Trophoblast cell (in vitro differentiated cells and primary cell): ENCODE measurements around the gene ALKBH6.
A peak's percentile ranks its signal among the peaks of the same experiment; 100 is the strongest.

ENCODE experiments used
- DNase-seq, 2 donors: peaks; one replicate each; pipeline ENCODE4 v3.0.0-alpha.2; 2016
- H2AFZ ChIP-seq: 2 replicates; pipeline ENCODE4 v1.6.1; 2013; ENCODE audit warnings: low read length, moderate library complexity, mild to moderate bottlenecking; ENCODE audit not compliant: insufficient read depth, poor library complexity
- H2AK5ac ChIP-seq: 2 replicates; pipeline ENCODE4 v1.6.1; 2013; ENCODE audit warnings: mild to moderate bottlenecking, low read length
- H2BK120ac ChIP-seq: 2 replicates; pipeline ENCODE4 v1.6.1; 2013; ENCODE audit warnings: low read length, mild to moderate bottlenecking, moderate library complexity; ENCODE audit not compliant: insufficient read depth, poor library complexity
- H2BK12ac ChIP-seq: 2 replicates; pipeline ENCODE4 v1.6.1; 2013; ENCODE audit warnings: mild to moderate bottlenecking, low read length, moderate library complexity
- H2BK5ac ChIP-seq: 2 replicates; pipeline ENCODE4 v1.6.1; 2013; ENCODE audit warnings: low read length, low read depth, moderate library complexity, mild to moderate bottlenecking; ENCODE audit not compliant: poor library complexity
- H3K14ac ChIP-seq: 2 replicates; pipeline ENCODE4 v1.6.1; 2013; ENCODE audit warnings: mild to moderate bottlenecking, low read length
- H3K18ac ChIP-seq: 2 replicates; pipeline ENCODE4 v1.6.1; 2013; ENCODE audit warnings: mild to moderate bottlenecking, low read length
- H3K23ac ChIP-seq: 2 replicates; pipeline ENCODE4 v1.6.1; 2013; ENCODE audit warnings: low read length
- H3K27ac ChIP-seq: 2 replicates; pipeline ENCODE4 v1.5.1; 2013; ENCODE audit warnings: low read depth, mild to moderate bottlenecking, inconsistent platforms, low read length, moderate library complexity
- H3K27me3 ChIP-seq: 2 replicates; pipeline ENCODE4 v1.6.1; 2013; ENCODE audit warnings: inconsistent platforms, mild to moderate bottlenecking, low read length, moderate library complexity; ENCODE audit not compliant: insufficient read depth
- H3K36me3 ChIP-seq, 2 experiments: 1 replicate in 1 of 2; 2 replicates in 1 of 2; pipeline ENCODE4 v1.6.1; 2013; ENCODE audit warnings: low read length in 2 of 2, mild to moderate bottlenecking in 2 of 2, moderate library complexity in 1 of 2; ENCODE audit not compliant: insufficient read depth in 2 of 2, control insufficient read depth in 1 of 2
- H3K4ac ChIP-seq: 2 replicates; pipeline ENCODE4 v1.6.1; 2013; ENCODE audit warnings: low read depth, mild to moderate bottlenecking, low read length, moderate library complexity
- H3K4me1 ChIP-seq, 2 experiments: 1 replicate in 1 of 2; 2 replicates in 1 of 2; pipeline ENCODE4 v1.6.1; 2013; ENCODE audit warnings: low read length in 2 of 2, mild to moderate bottlenecking in 2 of 2, moderate library complexity in 1 of 2; ENCODE audit not compliant: insufficient read depth in 2 of 2, control insufficient read depth in 1 of 2
- H3K4me2 ChIP-seq: 2 replicates; pipeline ENCODE4 v1.6.1; 2013; ENCODE audit warnings: inconsistent platforms, mild to moderate bottlenecking, low read length, moderate library complexity
- H3K4me3 ChIP-seq: 2 replicates; pipeline ENCODE4 v1.5.1; 2013; ENCODE audit warnings: mild to moderate bottlenecking, low read depth, low read length, inconsistent platforms
- H3K79me1 ChIP-seq: one replicate; pipeline ENCODE4 v1.6.1; 2013; ENCODE audit warnings: low read length
- H3K79me2 ChIP-seq: 2 replicates; pipeline ENCODE4 v1.6.1; 2013; ENCODE audit warnings: low read length, mild to moderate bottlenecking; ENCODE audit not compliant: control insufficient read depth, insufficient read depth, poor library complexity
- H3K9ac ChIP-seq: 2 replicates; pipeline ENCODE4 v1.6.1; 2013; ENCODE audit warnings: mild to moderate bottlenecking, low read length
- H3K9me3 ChIP-seq: 2 replicates; pipeline ENCODE4 v1.6.1; 2013; ENCODE audit warnings: low read depth, mild to moderate bottlenecking, control low read depth, inconsistent platforms, low read length; ENCODE audit not compliant: insufficient read depth
- H4K12ac ChIP-seq: 2 replicates; pipeline ENCODE4 v1.6.1; 2013; ENCODE audit warnings: low read depth, mild to moderate bottlenecking, low read length, moderate library complexity
- H4K8ac ChIP-seq: 2 replicates; pipeline ENCODE4 v1.6.1; 2013; ENCODE audit warnings: low read depth, mild to moderate bottlenecking, low read length, moderate library complexity
- H4K91ac ChIP-seq: one replicate; pipeline ENCODE4 v1.6.1; 2013; ENCODE audit warnings: low read depth, mild to moderate bottlenecking, low read length, moderate library complexity
- WGBS: extraction: QIAGEN DNeasy Blood & Tissue Kit; methylation state at CpG from one replicate; pipeline ENCODE4 v1.1.7; 2013; ENCODE audit warnings: missing lambda C conversion rate; ENCODE audit not compliant: insufficient read length, insufficient coverage; ENCODE audit errors: extremely low coverage; 5-methylcytosine and 5-hydroxymethylcytosine counted together

Gene ALKBH6

GRCh38 chr19:36032251-36033104, 18.5 kb upstream of the ALKBH6 start, which contains the start of gene CLIP3:
Gene CLIP3, minus strand, starts transcription at chr19:36032873. Its CDS starts 516 bp downstream, at chr19:36032357.
- Histone ChIP-seq H3K9ac (peak within 1 kb of the TSS; percentile 70), H3K79me2 (no peaks in the 10 kb centered on the region), H3K27me3 (no peaks in the 10 kb centered on the region), H3K23ac (no peak within 1 kb of the TSS), H4K12ac (peak within 1 kb of the TSS; percentile 70), H3K18ac (peak within 1 kb of the TSS; percentile 19), H2BK120ac (no peak within 1 kb of the TSS), H3K9me3 (no peaks in the 10 kb centered on the region), H4K8ac (peak within 1 kb of the TSS; percentile 72), H3K36me3 (no peaks in the 10 kb centered on the region), H3K4ac (no peak within 1 kb of the TSS), H3K79me1 (peaks cover 2% of the 10 kb centered on the region), H2BK12ac (no peak within 1 kb of the TSS), H2AK5ac (no peak within 1 kb of the TSS), H3K14ac (no peak within 1 kb of the TSS), H4K91ac (no peak within 1 kb of the TSS), H3K27ac (no peak within 1 kb of the TSS), H2BK5ac (no peak within 1 kb of the TSS), H3K4me3 (peak within 1 kb of the TSS; percentile 85), H3K4me1 (peaks cover 2 to 12% of the 10 kb centered on the region in 2 experiments), H3K4me2 (peak within 1 kb of the TSS; percentile 80), H2AFZ (peak within 1 kb of the TSS; percentile 61)
- no CpG with 5 or more reads among the region's 51 CpGs for WGBS
- DNase-seq: peak in 1 of 2 donors; percentile 23

- H3K27ac ChIP-seq: no peak overlapping the region
- H3K23ac ChIP-seq: no peak overlapping the region
- no peak overlapping the region for H4K12ac ChIP-seq
- no peak overlapping the region for H3K9ac ChIP-seq
- H3K18ac ChIP-seq: no peak overlapping the region
- no peaks in the 10 kb centered on the region for H3K79me2 ChIP-seq
- no peak overlapping the region for H2BK12ac ChIP-seq
- no CpG with 5 or more reads among the region's 6 CpGs for whole genome bisulfite sequencing
- H3K4me3 ChIP-seq: no peak overlapping the region
- H3K79me1 ChIP-seq: peaks cover 2% of the 10 kb centered on the region
- no peak overlapping the region for H2BK120ac ChIP-seq
- peaks cover 2 to 12% of the 10 kb centered on the region in 2 experiments for H3K4me1 ChIP-seq
- H3K4ac ChIP-seq: no peak overlapping the region
- no peak overlapping the region for H4K91ac ChIP-seq
- no peak overlapping the region for H2AK5ac ChIP-seq
- no peak overlapping the region for H4K8ac ChIP-seq
- no peak for DNase-seq
- no peaks in the 10 kb centered on the region for H3K27me3 ChIP-seq
- no peak overlapping the region for H2BK5ac ChIP-seq
- no peak overlapping the region for H3K4me2 ChIP-seq
- no peak overlapping the region for H3K14ac ChIP-seq
- H3K36me3 ChIP-seq: peaks cover 7% of the 10 kb centered on the region in 2 experiments
- H3K9me3 ChIP-seq: no peaks in the 10 kb centered on the region
- H2AFZ ChIP-seq: no peak overlapping the region
These were observed 17.3 kb upstream of the ALKBH6 start for GRCh38 chr19:36031308-36031707.

- H3K4me2 ChIP-seq: no peak overlapping the region
- H3K79me1 ChIP-seq: peaks cover 2% of the 10 kb centered on the region
- H3K18ac ChIP-seq: no peak overlapping the region
- no peak overlapping the region for H4K8ac ChIP-seq
- no peaks in the 10 kb centered on the region for H3K27me3 ChIP-seq
- H4K12ac ChIP-seq: no peak overlapping the region
- peaks cover 8 to 10% of the 10 kb centered on the region in 2 experiments for H3K36me3 ChIP-seq
- H2BK12ac ChIP-seq: no peak overlapping the region
- no peak overlapping the region for H2BK5ac ChIP-seq
- H3K4ac ChIP-seq: no peak overlapping the region
- H3K14ac ChIP-seq: no peak overlapping the region
- no peak overlapping the region for H3K9ac ChIP-seq
- no peak overlapping the region for H2BK120ac ChIP-seq
- no peak overlapping the region for H2AK5ac ChIP-seq
- no peaks in the 10 kb centered on the region for H3K9me3 ChIP-seq
- H2AFZ ChIP-seq: no peak overlapping the region
- H3K23ac ChIP-seq: no peak overlapping the region
- H3K4me3 ChIP-seq: no peak overlapping the region
- DNase-seq: peak; percentile 6 to 47
- no peak overlapping the region for H3K27ac ChIP-seq
- WGBS: no CpG with 5 or more reads among the region's 8 CpGs
- H3K79me2 ChIP-seq: no peaks in the 10 kb centered on the region
- H4K91ac ChIP-seq: no peak overlapping the region
- peaks cover 2 to 12% of the 10 kb centered on the region in 2 experiments for H3K4me1 ChIP-seq
These were observed 16.5 kb upstream of the ALKBH6 start for GRCh38 chr19:36030264-36031148.

DNA sequence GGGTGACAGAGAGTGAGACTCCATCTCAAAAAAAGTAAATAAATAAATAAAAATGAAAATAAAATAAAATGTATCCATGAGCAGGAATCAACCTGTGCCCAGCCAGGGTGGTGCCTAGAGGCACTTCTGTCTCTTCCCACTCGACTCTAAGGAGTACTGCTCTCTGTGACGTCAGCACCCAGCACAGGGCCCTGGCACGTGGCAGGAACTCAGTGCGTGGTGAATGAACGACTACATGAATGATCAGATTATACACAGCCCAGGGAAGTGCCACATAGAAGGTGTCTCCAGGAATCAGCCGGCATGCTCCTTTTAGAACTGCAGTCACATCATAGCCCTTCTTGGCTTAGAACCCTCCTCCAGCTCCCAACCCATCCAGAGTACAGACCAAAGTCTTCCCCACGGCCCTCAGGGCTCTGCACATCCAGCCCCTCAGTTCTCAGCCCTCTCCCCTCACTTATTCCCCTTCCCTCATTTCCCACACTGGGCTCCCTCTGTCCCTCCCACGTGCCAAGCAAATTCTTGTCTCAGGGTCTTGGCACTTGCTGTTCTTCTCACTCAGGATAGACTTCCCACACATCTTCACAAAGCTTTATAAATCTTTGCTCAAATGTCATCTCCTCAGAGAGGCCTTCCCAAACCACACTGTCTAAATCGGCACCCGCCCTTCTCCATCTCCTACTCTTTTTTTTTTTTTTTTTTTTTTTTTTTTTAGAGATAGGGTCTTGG, 14.5 kb upstream of the ALKBH6 start:
- Histone ChIP-seq H2AFZ (no peak overlapping the region), H3K23ac (no peak overlapping the region), H3K4me1 (peaks cover 2 to 11% of the 10 kb centered on the region in 2 experiments), H3K79me2 (no peaks in the 10 kb centered on the region), H2BK12ac (no peak overlapping the region), H4K8ac (no peak overlapping the region), H3K36me3 (peaks cover 16 to 18% of the 10 kb centered on the region in 2 experiments), H3K4me2 (no peak overlapping the region), H3K9ac (peak overlapping the region; percentile 12), H2AK5ac (no peak overlapping the region), H4K91ac (no peak overlapping the region), H3K4me3 (no peak overlapping the region), H3K27ac (no peak overlapping the region), H2BK5ac (no peak overlapping the region), H2BK120ac (no peak overlapping the region), H3K79me1 (peaks cover 2% of the 10 kb centered on the region), H4K12ac (no peak overlapping the region), H3K4ac (no peak overlapping the region), H3K14ac (no peak overlapping the region), H3K27me3 (no peaks in the 10 kb centered on the region), H3K18ac (no peak overlapping the region), H3K9me3 (no peaks in the 10 kb centered on the region)
- WGBS: no CpG with 5 or more reads among the region's 10 CpGs
- no peak for DNase-seq
